SK-N-SH (cell line): ENCODE data around the gene CUBN. TPM values are rescaled to one million over a fixed set of nuclear protein-coding genes. Genes with fewer than 3 reads are reported as not detected.

Experiments used
- CTCF ChIA-PET: fragments of 300-600, 350-600 bp; formaldehyde crosslinking; extraction: SDS; loops from one replicate; lab custom pipeline; 2021; lab: Yijun Ruan, JAX
- POLR2A ChIA-PET: fragments of 350-600 bp; sonication (Branson Sonifier 250); formaldehyde crosslinking; extraction: SDS; loops from one replicate; lab custom pipeline; 2020; ENCODE audit warnings: antibody characterized with exemption, inconsistent platforms; lab: Yijun Ruan, JAX
- DNase-seq: peaks from one replicate; pipeline ENCODE4 v3.0.0; 2012
- H2AFZ ChIP-seq: fragments of 200-600 bp; sonication (generic); 2 replicates; pipeline ENCODE4 v1.8.1; 2016; ENCODE audit warnings: antibody characterized with exemption, mild to moderate bottlenecking, low read depth
- H3F3A ChIP-seq: fragments of 200-600 bp; sonication (generic); replicated peaks from 2 replicates; pipeline ENCODE3; 2016; ENCODE audit warnings: antibody characterized with exemption, mild to moderate bottlenecking; ENCODE audit not compliant: insufficient read depth
- H3K27ac ChIP-seq, 2 experiments: fragments of 200-500 bp in 1 of 2; fragments of 200-600 bp in 1 of 2; sonication (Bioruptor generic) in 1 of 2; sonication (generic), shearing (Covaris generic) in 1 of 2; 2 replicates each; pipeline versions ENCODE4 v1.5.1 to v1.6.1; 2014 to 2016; ENCODE audit warnings: low read depth in 2 of 2, inconsistent platforms in 1 of 2, low read length in 1 of 2, mild to moderate bottlenecking in 1 of 2, mixed read lengths in 1 of 2
- H3K27me3 ChIP-seq: fragments of 200-600 bp; sonication (generic), shearing (Covaris generic); 2 replicates; pipeline ENCODE4 v1.6.1; 2016; ENCODE audit warnings: mixed run types; ENCODE audit not compliant: insufficient read depth
- H3K36me3 ChIP-seq, 2 experiments: fragments of 200-500 bp in 1 of 2; fragments of 200-600 bp in 1 of 2; sonication (Bioruptor generic) in 1 of 2; sonication (generic) in 1 of 2; replicated peaks in 1 of 2; 2 replicates each; pipeline versions ENCODE3 to v1.5.1; 2014 to 2016; ENCODE audit warnings: low read length in 1 of 2, mild to moderate bottlenecking in 1 of 2; ENCODE audit not compliant: insufficient read depth in 2 of 2, control insufficient read depth in 1 of 2
- H3K4me1 ChIP-seq, 2 experiments: fragments of 200-500 bp in 1 of 2; fragments of 200-600 bp in 1 of 2; sonication (Bioruptor generic) in 1 of 2; sonication (generic), shearing (Covaris generic) in 1 of 2; 2 replicates each; pipeline versions ENCODE4 v1.5.1 to v1.6.1; 2014 to 2016; ENCODE audit warnings: low read depth in 1 of 2, low read length in 1 of 2, mixed run types in 1 of 2; ENCODE audit not compliant: insufficient read depth in 2 of 2, control insufficient read depth in 1 of 2
- H3K4me2 ChIP-seq: fragments of 200-600 bp; sonication (generic), shearing (Covaris generic); 2 replicates; pipeline ENCODE4 v1.6.1; 2017; ENCODE audit warnings: mixed run types
- H3K4me3 ChIP-seq, 2 experiments: fragments of 200-500 bp in 1 of 2; fragments of 200-600 bp in 1 of 2; sonication (Bioruptor generic) in 1 of 2; sonication (generic), shearing (Covaris generic) in 1 of 2; 2 replicates each; pipeline versions ENCODE4 v1.5.1 to v1.8.1; 2014 to 2016; ENCODE audit warnings: low read depth in 2 of 2, inconsistent platforms in 1 of 2, low read length in 1 of 2, mild to moderate bottlenecking in 1 of 2, mixed read lengths in 1 of 2, moderate library complexity in 1 of 2
- H3K79me2 ChIP-seq: fragments of 200-600 bp; sonication (generic); 2 replicates; pipeline ENCODE4 v1.8.1; 2017; ENCODE audit warnings: mild to moderate bottlenecking; ENCODE audit not compliant: insufficient read depth
- H3K9ac ChIP-seq: fragments of 200-600 bp; sonication (generic); 2 replicates; pipeline ENCODE4 v1.6.1; 2017; ENCODE audit warnings: mixed run types
- H3K9me2 ChIP-seq: fragments of 200-600 bp; sonication (generic); 2 replicates; pipeline ENCODE4 v1.6.1; 2017; ENCODE audit warnings: mixed run types
- H3K9me3 ChIP-seq: fragments of 200-600 bp; sonication (generic); 2 replicates; pipeline ENCODE4 v1.6.1; 2017; ENCODE audit warnings: mixed run types, mild to moderate bottlenecking, moderate library complexity
- H4K20me1 ChIP-seq: fragments of 200-600 bp; sonication (generic); 2 replicates; pipeline ENCODE4 v1.6.1; 2017; ENCODE audit warnings: mild to moderate bottlenecking, mixed run types; ENCODE audit not compliant: insufficient read depth
- CHD2 ChIP-seq: fragments of 150-350 bp; IDR thresholded peaks from 2 replicates; pipeline ENCODE4 v1.6.1; 2018; ENCODE audit warnings: low read length; ENCODE audit not compliant: partially characterized antibody
- ELF1 ChIP-seq: IDR thresholded peaks from 2 replicates; pipeline ENCODE4 v1.4.0; 2012
- EP300 ChIP-seq, 2 experiments: IDR thresholded peaks; 2 replicates each; pipeline versions ENCODE4 v1.4.0 to v1.6.1; 2012; ENCODE audit warnings: borderline replicate concordance in 1 of 2, low read depth in 1 of 2, low read length in 1 of 2
- EZH2phosphoT487 ChIP-seq: fragments of 200-600 bp; sonication (generic); IDR thresholded peaks from 2 replicates; pipeline ENCODE4 v1.6.1; 2017; ENCODE audit warnings: low read depth, mixed run types, mild to moderate bottlenecking, antibody characterized with exemption, moderate library complexity, borderline replicate concordance
- FOSL2 ChIP-seq: IDR thresholded peaks from 2 replicates; pipeline ENCODE4 v1.4.0; 2012; ENCODE audit warnings: low read depth, mild to moderate bottlenecking, moderate library complexity, borderline replicate concordance
- FOXM1 ChIP-seq: IDR thresholded peaks from 2 replicates; pipeline ENCODE4 v1.4.0; 2012; ENCODE audit warnings: low read depth, mild to moderate bottlenecking
- GATA2 ChIP-seq: sonication (generic); formaldehyde crosslinking; IDR thresholded peaks from 2 replicates; pipeline ENCODE4 v1.5.0; 2020; ENCODE audit warnings: mild to moderate bottlenecking, missing genetic modification reagents
- JUND ChIP-seq: IDR thresholded peaks from 2 replicates; pipeline ENCODE4 v1.4.0; 2012
- MEF2A ChIP-seq: IDR thresholded peaks from 2 replicates; pipeline ENCODE4 v1.4.0; 2012; ENCODE audit warnings: low read depth, borderline replicate concordance
- MXI1 ChIP-seq: IDR thresholded peaks from 2 replicates; pipeline ENCODE4 v1.6.1; 2012; ENCODE audit warnings: mild to moderate bottlenecking, low read depth, low read length, improper control_type of control experiment
- NFIC ChIP-seq: IDR thresholded peaks from 2 replicates; pipeline ENCODE4 v1.4.0; 2012; ENCODE audit warnings: borderline replicate concordance
- POLR2AphosphoS5 ChIP-seq: IDR thresholded peaks from 2 replicates; pipeline ENCODE4 v1.6.1; 2012; ENCODE audit warnings: low read depth, low read length
- RFX5 ChIP-seq: IDR thresholded peaks from 2 replicates; pipeline ENCODE4 v1.6.1; 2012; ENCODE audit warnings: mild to moderate bottlenecking, improper control_type of control experiment, low read length
- SIN3A ChIP-seq: IDR thresholded peaks from 2 replicates; pipeline ENCODE4 v1.6.1; 2012; ENCODE audit warnings: low read depth, mild to moderate bottlenecking, low read length, moderate library complexity, borderline replicate concordance
- SMC3 ChIP-seq: IDR thresholded peaks from 2 replicates; pipeline ENCODE4 v1.6.1; 2012; ENCODE audit warnings: low read depth, low read length, improper control_type of control experiment
- TAF1 ChIP-seq: IDR thresholded peaks from 2 replicates; pipeline ENCODE4 v1.6.1; 2012; ENCODE audit warnings: low read depth, mild to moderate bottlenecking, low read length, moderate library complexity, borderline replicate concordance
- TCF12 ChIP-seq: IDR thresholded peaks from 2 replicates; pipeline ENCODE4 v1.4.0; 2012
- YY1 ChIP-seq: IDR thresholded peaks from 2 replicates; pipeline ENCODE4 v1.4.0; 2012; ENCODE audit warnings: low read depth, mild to moderate bottlenecking
- WGBS: methylation state at CpG from one replicate; pipeline ENCODE4 v1.1.6; 2017; ENCODE audit warnings: low lambda C conversion rate; 5-methylcytosine and 5-hydroxymethylcytosine counted together
- polyA plus RNA-seq, 3 experiments: library from polyadenylated mRNA; depleted of rRNA; stranded (reverse); fragments of >200 nt; gene quantifications; 2 replicates each; pipeline ENCODE4 v1.2.3, GENCODE V29; 2012
- TF ChIP-seq, protein P1 (sequence below): IDR thresholded peaks from 2 replicates; pipeline ENCODE4; 2012
- TF ChIP-seq, protein P2 (sequence below): IDR thresholded peaks from 2 replicates; pipeline ENCODE4 v1.4.0; 2012; ENCODE audit warnings: low read depth, borderline replicate concordance
- TF ChIP-seq, protein P3 (sequence below): IDR thresholded peaks from 2 replicates; pipeline ENCODE4 v1.4.0; 2012; ENCODE audit warnings: low read depth
- TF ChIP-seq, protein P4 (sequence below): fragments of 150-350 bp; IDR thresholded peaks from 2 replicates; pipeline ENCODE4 v1.6.1; 2017; ENCODE audit warnings: antibody characterized with exemption, low read length, low read depth, borderline replicate concordance
- TF ChIP-seq, protein P5 (sequence below): fragments of 200-600 bp; sonication (generic); IDR thresholded peaks from 2 replicates; pipeline ENCODE4 v1.6.1; 2017; ENCODE audit warnings: antibody characterized with exemption, mild to moderate bottlenecking, moderate library complexity
- TF ChIP-seq, protein P6 (sequence below): IDR thresholded peaks from 2 replicates; pipeline ENCODE4 v1.4.0; 2012; ENCODE audit warnings: low read depth, borderline replicate concordance

CUBN gene
- polyA plus RNA-seq, 1 of the 3 experiments (the other 2 are of a cell fraction), result 2.4 TPM

DNA sequence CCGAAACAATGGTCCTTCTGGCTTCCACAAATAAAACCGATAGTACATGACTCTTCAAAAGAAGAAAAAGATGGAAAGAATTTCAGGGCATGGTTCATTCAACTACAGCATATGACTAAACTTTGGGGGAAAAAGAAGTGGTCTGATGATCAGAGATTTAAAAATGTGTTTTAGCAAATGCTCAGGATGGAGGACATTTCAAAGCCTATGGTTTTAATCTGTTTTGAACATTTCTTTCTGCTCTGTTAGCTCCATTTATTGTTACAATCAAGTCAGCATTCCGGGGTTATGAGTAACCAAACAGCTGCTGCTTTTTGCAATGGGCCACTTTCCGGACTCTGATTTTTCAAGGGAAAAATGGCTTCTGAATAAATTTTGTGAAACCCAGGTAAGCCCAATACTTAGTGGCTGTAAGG, 142.4 kb downstream of the CUBN start (continued):
- TF ChIP-seq, protein P1, sequence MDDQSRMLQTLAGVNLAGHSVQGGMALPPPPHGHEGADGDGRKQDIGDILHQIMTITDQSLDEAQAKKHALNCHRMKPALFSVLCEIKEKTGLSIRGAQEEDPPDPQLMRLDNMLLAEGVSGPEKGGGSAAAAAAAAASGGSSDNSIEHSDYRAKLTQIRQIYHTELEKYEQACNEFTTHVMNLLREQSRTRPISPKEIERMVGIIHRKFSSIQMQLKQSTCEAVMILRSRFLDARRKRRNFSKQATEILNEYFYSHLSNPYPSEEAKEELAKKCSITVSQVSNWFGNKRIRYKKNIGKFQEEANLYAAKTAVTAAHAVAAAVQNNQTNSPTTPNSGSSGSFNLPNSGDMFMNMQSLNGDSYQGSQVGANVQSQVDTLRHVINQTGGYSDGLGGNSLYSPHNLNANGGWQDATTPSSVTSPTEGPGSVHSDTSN, result peak; percentile 83
- TF ChIP-seq, protein P2, sequence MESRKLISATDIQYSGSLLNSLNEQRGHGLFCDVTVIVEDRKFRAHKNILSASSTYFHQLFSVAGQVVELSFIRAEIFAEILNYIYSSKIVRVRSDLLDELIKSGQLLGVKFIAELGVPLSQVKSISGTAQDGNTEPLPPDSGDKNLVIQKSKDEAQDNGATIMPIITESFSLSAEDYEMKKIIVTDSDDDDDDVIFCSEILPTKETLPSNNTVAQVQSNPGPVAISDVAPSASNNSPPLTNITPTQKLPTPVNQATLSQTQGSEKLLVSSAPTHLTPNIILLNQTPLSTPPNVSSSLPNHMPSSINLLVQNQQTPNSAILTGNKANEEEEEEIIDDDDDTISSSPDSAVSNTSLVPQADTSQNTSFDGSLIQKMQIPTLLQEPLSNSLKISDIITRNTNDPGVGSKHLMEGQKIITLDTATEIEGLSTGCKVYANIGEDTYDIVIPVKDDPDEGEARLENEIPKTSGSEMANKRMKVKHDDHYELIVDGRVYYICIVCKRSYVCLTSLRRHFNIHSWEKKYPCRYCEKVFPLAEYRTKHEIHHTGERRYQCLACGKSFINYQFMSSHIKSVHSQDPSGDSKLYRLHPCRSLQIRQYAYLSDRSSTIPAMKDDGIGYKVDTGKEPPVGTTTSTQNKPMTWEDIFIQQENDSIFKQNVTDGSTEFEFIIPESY, result 0 out of 2 replicates have a peak, but pooled peaks have one; percentile 36
- TF ChIP-seq CHD2 (no peak), MEF2A (peak; percentile 30; the same call in 1 of the 2 replicates), NFIC (peak; percentile 61; the same call in 1 of the 2 replicates), GATA2 (CRISPR knock-in tag) (no peak), TAF1 (no peak), FOSL2 (peak; percentile 80; the same call in 1 of the 2 replicates), JUND (peak; percentile 90), RFX5 (no peak), YY1 (peak; percentile 63; the same call in 1 of the 2 replicates), SIN3A (no peak), MXI1 (no peak)
- TF ChIP-seq, protein P3, sequence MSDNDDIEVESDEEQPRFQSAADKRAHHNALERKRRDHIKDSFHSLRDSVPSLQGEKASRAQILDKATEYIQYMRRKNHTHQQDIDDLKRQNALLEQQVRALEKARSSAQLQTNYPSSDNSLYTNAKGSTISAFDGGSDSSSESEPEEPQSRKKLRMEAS, result peak; percentile 33; the same call in 1 of the 2 replicates
- TF ChIP-seq, protein P4, sequence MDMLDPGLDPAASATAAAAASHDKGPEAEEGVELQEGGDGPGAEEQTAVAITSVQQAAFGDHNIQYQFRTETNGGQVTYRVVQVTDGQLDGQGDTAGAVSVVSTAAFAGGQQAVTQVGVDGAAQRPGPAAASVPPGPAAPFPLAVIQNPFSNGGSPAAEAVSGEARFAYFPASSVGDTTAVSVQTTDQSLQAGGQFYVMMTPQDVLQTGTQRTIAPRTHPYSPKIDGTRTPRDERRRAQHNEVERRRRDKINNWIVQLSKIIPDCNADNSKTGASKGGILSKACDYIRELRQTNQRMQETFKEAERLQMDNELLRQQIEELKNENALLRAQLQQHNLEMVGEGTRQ, result no peak

DNA sequence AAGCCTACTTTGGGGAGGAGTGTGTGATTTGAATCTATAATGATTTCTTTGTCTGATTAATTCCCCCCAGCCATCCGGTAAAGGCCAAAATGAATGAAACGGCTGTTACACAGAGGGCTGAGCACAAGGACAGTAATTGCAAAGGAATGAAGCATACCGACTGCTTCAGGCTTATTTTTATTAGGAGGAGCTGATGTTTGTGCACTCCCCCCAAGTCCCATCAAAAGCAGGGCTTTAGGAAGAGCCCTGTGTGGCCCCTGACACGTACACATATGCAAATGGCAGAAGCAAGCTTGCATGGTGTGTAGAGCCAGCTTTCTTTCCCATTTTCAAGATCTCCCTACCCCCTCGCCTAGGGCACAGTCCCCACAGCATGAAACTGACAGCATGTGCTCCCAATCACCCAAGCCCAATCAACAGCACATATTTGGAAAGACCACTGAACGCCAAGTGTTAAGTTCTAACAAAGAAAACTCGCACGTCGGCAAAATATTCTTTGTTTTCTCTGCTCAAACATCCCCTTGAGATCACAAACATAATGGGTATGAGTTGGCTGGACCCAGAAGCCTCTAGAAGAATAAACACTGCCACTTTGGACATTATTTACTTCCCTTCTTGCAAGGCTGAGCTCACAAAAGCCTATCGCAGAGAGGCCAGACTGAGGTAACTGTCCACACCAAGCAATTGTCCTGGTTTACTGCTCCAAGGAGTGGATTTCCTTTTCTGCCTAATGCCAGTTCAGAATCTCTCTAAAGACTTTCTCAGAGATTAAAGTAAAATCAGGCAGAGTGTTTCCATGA, 143.0 kb downstream of the CUBN start:
- Histone ChIP-seq H3K27ac (peak overlapping the region; percentile 90 to 99), H4K20me1 (no peaks in the 10 kb centered on the region), H3K27me3 (no peaks in the 10 kb centered on the region), H3F3A (peaks cover 50% of the 10 kb centered on the region), H3K9ac (peak overlapping the region; percentile 68), H3K79me2 (no peaks in the 10 kb centered on the region), H2AFZ (peak overlapping the region; percentile 0; the same call in 1 of the 2 replicates), H3K4me2 (peak overlapping the region; percentile 59; the same call in 1 of the 2 replicates), H3K4me3 (no peak overlapping the region), H3K9me2 (no peaks in the 10 kb centered on the region), H3K9me3 (no peaks in the 10 kb centered on the region), H3K36me3 (no peaks in the 10 kb centered on the region), H3K4me1 (peaks cover 0 to 40% of the 10 kb centered on the region in 2 experiments; a peak in 3 of 4 replicates)
- DNase-seq, result no peak
- 50% methylated on average over 10 of the region's 10 CpGs for WGBS
- ChIA-PET POLR2A (no interaction called here), CTCF (interaction anchor here (0.8 kb wide), 1 partner anchor 14 kb away, joined by 3 read pairs; no protein-coding TSS in a partner anchor)
- TF ChIP-seq ELF1 (no peak), MXI1 (no peak), NFIC (peak; percentile 59; the same call in 1 of the 2 replicates), SMC3 (no peak), FOXM1 (peak; percentile 77), TCF12 (peak; percentile 88), YY1 (peak; percentile 63; the same call in 1 of the 2 replicates), POLR2AphosphoS5 (peak; percentile 61; the same call in 1 of the 2 replicates), SIN3A (no peak), EP300 (IDR thresholded peaks at IDR 0.05; ENCODE audit: borderline replicate concordance in 1 of 2, low read depth in 1 of 2, low read length in 1 of 2) (peak in 1 of 2 experiments; percentile 92; a peak in 1 of 4 replicates), EZH2phosphoT487 (no peak)
- TF ChIP-seq, protein P5, sequence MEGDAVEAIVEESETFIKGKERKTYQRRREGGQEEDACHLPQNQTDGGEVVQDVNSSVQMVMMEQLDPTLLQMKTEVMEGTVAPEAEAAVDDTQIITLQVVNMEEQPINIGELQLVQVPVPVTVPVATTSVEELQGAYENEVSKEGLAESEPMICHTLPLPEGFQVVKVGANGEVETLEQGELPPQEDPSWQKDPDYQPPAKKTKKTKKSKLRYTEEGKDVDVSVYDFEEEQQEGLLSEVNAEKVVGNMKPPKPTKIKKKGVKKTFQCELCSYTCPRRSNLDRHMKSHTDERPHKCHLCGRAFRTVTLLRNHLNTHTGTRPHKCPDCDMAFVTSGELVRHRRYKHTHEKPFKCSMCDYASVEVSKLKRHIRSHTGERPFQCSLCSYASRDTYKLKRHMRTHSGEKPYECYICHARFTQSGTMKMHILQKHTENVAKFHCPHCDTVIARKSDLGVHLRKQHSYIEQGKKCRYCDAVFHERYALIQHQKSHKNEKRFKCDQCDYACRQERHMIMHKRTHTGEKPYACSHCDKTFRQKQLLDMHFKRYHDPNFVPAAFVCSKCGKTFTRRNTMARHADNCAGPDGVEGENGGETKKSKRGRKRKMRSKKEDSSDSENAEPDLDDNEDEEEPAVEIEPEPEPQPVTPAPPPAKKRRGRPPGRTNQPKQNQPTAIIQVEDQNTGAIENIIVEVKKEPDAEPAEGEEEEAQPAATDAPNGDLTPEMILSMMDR, result no peak
- TF ChIP-seq, protein P6, sequence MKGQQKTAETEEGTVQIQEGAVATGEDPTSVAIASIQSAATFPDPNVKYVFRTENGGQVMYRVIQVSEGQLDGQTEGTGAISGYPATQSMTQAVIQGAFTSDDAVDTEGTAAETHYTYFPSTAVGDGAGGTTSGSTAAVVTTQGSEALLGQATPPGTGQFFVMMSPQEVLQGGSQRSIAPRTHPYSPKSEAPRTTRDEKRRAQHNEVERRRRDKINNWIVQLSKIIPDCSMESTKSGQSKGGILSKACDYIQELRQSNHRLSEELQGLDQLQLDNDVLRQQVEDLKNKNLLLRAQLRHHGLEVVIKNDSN, result no peak
